NCI-H510A (cell line): Measurements from ENCODE around the gene C10orf95.

ENCODE experiments used
- DNase-seq: peaks from one replicate; lab custom pipeline; 2025; lab: John Stamatoyannopoulos, UW

Gene C10orf95

DNA sequence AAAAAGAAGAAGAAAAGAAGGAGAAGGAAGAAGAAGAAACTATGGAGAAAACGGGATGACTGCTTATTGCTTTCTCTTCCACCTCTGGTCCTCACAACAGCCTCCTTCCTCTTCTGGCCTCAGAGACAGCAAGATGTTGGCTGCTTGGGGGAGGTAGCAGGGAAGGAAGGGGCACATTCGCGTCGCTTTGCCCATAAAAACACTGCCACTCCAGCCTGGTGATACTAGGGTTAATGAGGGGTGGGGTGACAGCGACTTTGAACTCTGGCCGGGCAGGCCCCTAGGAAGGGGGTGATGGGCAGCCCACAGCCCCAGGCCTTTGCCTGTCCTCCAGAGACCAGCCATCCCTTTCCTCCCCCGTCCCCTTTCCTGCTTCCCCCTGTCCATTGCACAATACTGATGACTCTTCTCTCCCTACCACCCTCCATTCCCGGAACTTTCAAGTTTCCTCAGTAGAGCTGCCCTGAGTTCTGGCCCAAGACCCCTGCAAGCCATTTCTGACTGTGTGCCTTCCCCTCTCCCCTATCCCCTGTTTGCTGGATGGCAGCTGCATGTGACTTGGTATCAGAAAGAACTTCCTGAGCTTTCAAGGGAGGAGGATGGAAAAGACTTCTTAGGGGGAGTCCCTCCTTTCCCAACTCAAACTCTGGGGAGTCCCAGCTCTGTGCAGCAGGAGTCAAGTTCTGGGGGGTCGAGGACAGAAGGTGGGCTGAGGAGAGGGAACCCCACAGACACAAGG, 16.8 kb downstream of the C10orf95 start:
- no peak for DNase-seq

GRCh38 chr10:102433619-102434046, 17.7 kb downstream of the C10orf95 start:
- no peak for DNase-seq

- DNase-seq, result peak; percentile 95
Measured at GRCh38 chr10:102432162-102432950, 19.0 kb downstream of the C10orf95 start, which contains the start of gene CUEDC2. Gene CUEDC2, minus strand, starts transcription at chr10:102432574. Its CDS starts 7,386 bp downstream, at chr10:102425188.

GRCh38 chr10:102431452-102432124, 19.8 kb downstream of the C10orf95 start:
- DNase-seq, result peak; percentile 17

GRCh38 chr10:102429468-102429867, 21.9 kb downstream of the C10orf95 start:
- no peak for DNase-seq

DNA sequence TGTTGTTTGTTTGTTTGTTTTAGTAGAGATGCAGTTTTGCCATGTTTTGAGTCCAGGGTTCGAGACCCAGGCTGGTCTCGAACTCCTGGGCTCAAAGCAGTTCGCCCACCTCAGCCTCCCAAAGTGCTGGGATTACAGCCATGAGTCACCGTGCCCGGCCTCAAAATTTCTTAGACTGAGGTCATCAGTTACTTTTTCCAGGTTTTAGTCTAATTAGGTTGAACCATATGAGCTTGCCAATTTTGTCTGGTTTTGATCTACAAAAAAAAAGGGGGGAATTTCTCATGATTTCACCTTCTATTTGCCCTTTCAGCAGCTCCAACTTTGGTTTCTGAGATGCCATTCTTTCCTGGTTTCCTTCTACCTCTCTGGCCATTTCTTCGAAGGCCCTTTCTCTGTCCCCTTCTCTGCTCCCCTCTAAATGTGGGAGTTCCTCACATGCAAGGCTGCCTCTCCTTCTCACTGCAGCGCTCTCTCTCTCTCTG, 24.5 kb downstream of the C10orf95 start:
- DNase-seq, result no peak

GRCh38 chr10:102425444-102425843, 25.9 kb downstream of the C10orf95 start:
- no peak for DNase-seq

GRCh38 chr10:102424916-102425315, 26.4 kb downstream of the C10orf95 start:
- DNase-seq, result no peak

GRCh38 chr10:102424145-102424544, 27.2 kb downstream of the C10orf95 start:
- DNase-seq, result no peak

DNA sequence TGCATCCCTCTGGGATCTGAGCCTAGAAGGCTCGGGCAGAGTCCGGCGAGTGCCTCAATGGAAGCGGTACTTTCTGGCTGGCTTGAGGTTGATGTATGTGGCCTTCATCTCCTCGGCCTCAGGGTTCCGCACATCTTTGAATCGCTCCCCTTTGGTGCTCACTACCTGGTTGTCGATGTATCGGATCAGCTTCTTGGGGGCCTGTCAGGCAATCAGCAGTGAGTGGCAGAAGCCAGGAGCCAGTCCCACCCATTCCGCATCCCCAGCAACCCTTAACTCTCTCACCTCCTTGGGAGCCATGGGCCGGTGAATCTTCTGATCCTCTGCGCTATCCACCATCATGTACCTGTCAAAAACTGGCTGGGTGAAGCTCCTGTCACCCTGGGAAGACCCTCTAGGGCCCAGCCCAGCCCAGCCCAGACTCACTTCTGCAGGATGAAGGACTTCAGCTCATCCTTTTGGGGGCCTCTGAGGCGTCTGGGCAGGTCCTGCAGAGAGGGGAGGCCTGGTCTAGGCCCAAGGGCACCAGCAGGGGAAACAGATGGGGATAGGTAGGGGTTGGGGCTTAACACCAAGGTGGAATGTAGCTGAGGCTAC, 27.9 kb downstream of the C10orf95 start:
- DNase-seq, result no peak

- DNase-seq, result peak; percentile 53
Measured at GRCh38 chr10:102422545-102423129, 28.7 kb downstream of the C10orf95 start.

- DNase-seq, result no peak
Measured at GRCh38 chr10:102421757-102422512, 29.4 kb downstream of the C10orf95 start.

DNA sequence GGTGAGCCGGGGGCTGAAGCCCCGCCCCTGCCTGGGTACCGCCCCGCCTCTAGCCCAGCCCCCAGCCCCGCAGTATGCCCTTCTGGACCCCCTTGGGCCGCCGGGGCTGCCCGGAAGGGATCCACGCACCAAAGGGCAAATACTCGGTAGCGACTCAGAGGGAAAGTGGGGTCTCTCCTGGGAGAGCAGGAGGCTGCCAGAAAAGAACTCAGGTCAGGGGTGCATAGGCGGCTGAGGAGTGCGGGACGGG, 29.9 kb downstream of the C10orf95 start:
- DNase-seq, result no peak

- peak; percentile 97 for DNase-seq
Measured at GRCh38 chr10:102420714-102421506, 30.4 kb downstream of the C10orf95 start, which contains the start of gene FBXL15. Gene FBXL15, plus strand, starts transcription at chr10:102420836. Its CDS starts 294 bp downstream, at chr10:102421130.

- DNase-seq, result no peak
Measured at GRCh38 chr10:102420181-102420713, 31.1 kb downstream of the C10orf95 start.

GRCh38 chr10:102419269-102420180, 31.8 kb downstream of the C10orf95 start:
- DNase-seq, result peak; percentile 73

DNA sequence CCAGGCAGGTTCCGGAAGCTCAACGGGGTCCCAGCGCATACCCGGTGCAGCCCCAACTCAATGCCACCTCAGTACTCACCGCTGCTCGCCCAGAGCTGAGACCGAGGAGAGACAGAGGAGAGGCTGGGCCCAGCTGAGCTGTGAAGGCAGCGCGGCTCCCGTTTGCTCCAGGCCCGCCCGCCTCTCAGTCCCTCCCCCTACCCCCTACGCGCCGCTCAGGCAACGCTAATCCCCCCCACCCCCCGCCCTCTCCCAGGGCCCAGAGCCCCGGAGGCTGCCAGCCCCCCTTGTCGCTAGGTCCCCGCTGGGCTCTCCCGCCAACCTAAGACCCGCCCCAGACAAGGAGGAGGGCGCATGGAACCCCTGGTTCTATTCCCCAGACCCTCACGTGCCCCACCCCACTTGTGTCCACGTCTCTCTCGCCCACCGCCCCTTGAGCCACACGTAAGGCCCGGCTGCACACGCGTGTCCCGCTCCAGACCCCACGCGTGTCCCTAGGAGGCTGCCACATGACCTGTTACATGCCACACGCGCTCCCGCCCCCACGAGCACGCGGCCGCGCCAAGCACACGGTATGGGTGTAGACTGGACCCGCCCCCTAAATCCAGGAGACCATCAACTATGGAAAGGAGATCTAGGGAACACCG, 32.6 kb downstream of the C10orf95 start, which contains the start of gene PSD:
Gene PSD (minus strand): TSS at position 164 of the 647 bp plus-strand sequence. CDS start 1,747 bp downstream, outside the sequence.
- DNase-seq, result peak; percentile 82

GRCh38 chr10:102416695-102417094, 34.6 kb downstream of the C10orf95 start:
- no peak for DNase-seq
